C4-2B (cell line): ENCODE results near the gene ILDR1.

Experiments used
- ZFX ChIP-seq: fragments of 450-650 bp; IDR thresholded peaks from 2 replicates; pipeline ENCODE4 v1.6.1; 2017
- TF ChIP-seq, protein P1 (sequence below): fragments of 450-650 bp; conservative IDR thresholded peaks from 2 replicates; pipeline ENCODE4 v1.5.1; 2017; ENCODE audit warnings: mild to moderate bottlenecking

DNA sequence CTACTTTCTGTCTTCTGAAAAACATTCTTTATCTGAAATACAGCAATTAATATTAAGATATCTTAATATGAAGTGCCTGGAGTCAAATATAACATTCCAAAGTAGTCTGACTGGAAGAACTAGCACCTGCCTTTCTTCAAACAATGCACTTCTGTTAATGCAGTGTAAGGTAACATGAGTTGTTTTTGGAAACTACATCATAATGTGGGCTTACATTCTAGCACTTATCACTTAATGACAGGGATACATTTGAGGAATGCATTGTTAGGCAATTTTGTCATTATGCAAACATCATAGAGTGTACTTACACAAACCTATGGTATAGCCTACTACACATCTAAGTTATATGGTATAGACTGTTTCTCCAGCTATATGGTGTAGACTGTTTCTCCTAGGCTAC, 78.6 kb downstream of the ILDR1 start:
- TF ChIP-seq, protein P1, sequence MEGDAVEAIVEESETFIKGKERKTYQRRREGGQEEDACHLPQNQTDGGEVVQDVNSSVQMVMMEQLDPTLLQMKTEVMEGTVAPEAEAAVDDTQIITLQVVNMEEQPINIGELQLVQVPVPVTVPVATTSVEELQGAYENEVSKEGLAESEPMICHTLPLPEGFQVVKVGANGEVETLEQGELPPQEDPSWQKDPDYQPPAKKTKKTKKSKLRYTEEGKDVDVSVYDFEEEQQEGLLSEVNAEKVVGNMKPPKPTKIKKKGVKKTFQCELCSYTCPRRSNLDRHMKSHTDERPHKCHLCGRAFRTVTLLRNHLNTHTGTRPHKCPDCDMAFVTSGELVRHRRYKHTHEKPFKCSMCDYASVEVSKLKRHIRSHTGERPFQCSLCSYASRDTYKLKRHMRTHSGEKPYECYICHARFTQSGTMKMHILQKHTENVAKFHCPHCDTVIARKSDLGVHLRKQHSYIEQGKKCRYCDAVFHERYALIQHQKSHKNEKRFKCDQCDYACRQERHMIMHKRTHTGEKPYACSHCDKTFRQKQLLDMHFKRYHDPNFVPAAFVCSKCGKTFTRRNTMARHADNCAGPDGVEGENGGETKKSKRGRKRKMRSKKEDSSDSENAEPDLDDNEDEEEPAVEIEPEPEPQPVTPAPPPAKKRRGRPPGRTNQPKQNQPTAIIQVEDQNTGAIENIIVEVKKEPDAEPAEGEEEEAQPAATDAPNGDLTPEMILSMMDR: no peak
- TF ChIP-seq ZFX: no peak
